GM19455 (cell line): ENCODE measurements around the gene RAB1A.
"Not testable (repeated sequence)": the region's sequence is repeated elsewhere in the genome, so short reads cannot be mapped to it uniquely, and the experiment has no call there.

Experiments used
- ATAC-seq: cut with Tn5 transposase; IDR thresholded peaks from one replicate; pipeline ENCODE4 v1.9.1; 2021; ENCODE audit not compliant: unreplicated experiment

Gene RAB1A

DNA sequence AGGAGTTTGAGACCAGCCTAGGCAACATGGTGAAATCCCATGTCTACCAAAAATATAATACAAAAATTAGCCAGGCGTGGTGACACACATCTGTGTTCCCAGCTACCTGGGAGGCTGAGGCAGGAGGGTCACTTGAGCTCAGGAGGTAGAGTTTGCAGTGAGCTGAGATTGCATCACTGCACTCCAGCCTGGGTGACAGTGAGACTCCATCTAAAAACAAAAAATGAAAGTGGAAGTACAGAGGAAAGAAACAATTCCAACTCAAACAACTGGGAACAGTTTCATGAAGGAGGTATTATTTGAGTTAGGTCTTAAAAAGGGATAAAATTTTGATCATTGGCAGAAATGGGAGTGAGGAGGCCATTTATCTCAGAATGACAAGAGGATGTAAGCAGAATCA, 6.3 kb upstream of the RAB1A start:
- no peak for ATAC-seq

DNA sequence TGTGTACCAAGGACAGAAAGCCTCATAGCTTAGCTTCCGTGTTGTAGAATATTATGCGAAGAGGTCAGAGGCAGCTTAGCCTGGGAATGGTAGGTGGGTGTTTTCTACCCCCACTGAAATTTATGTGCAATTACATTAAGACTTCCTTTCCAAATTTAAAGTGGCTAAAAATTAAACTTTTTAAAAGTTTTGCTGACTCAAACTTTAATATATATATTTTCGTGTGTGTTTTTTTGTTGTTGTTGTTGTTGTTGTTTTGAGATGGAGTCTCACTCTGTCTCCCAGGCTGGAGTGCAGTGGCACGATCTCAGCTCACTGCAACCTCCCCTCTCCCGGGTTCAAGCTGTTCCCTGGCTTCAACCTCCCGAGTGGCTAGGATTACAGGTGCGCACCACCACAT, 4.3 kb upstream of the RAB1A start:
- no peak for ATAC-seq

DNA sequence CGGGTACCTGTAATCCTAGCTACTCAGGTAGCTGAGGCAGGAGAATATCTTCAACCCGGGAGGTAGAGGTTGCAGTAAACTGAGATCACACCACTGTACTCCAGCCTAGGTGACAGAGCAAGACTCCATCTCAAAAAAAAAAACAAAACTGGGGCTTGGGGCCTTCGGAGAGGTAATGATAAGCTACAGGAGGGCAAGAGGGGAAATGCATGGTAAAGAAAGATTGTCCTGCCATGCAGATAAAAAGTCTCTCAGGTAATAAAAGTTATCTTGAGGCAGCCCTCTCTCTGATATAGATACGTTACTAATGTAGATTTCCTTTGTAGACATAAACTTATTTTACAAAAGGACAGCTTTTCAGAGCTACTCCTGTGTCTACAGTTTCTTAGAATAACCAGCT, 3.7 kb upstream of the RAB1A start:
- no peak for ATAC-seq

DNA sequence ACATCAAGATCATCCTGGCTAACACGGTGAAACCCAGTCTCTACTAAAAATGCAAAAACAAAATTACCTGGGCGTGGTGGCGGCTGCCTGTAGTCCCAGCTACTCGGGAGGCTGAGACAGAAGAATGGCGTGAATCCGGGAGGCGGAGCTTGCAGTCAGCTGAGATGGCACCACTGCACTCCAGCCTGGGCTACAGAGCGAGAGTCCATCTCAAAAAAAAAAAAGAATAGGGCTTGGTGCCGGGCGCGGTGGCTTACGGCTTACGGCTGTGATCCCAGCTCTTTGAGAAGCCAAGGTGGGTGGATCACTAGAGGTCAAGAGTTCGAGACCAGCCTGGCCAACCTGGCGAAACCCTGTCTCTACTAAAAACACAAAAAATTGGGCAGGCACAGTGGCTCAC, 3.0 kb upstream of the RAB1A start:
- not testable (repeated sequence) for ATAC-seq

DNA sequence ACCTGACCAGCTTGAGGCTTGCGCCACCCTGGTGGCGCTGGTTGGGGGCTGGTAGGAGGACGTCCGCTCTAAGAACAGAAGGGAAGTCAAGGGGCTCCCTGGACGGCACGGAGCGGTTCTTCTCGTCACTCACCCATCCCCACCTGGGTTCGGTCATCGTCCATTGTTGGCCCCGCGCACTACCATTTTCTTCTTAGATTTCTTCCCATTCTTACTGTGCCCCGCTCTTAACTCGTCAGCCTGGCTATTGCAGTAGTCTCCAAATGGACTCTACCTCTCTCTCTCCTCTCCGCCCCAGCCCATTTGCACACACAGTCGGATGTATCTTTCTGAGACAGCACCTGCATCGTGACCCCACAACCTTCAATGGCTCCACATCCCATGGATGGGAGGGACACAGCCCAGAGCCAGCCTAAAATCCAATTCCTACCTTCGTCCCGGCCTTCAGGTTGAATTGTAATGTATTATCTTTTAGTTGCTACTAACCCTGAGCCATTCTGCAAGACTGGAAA, 814 bp upstream of the RAB1A start:
- ATAC-seq, result peak; percentile 30

DNA sequence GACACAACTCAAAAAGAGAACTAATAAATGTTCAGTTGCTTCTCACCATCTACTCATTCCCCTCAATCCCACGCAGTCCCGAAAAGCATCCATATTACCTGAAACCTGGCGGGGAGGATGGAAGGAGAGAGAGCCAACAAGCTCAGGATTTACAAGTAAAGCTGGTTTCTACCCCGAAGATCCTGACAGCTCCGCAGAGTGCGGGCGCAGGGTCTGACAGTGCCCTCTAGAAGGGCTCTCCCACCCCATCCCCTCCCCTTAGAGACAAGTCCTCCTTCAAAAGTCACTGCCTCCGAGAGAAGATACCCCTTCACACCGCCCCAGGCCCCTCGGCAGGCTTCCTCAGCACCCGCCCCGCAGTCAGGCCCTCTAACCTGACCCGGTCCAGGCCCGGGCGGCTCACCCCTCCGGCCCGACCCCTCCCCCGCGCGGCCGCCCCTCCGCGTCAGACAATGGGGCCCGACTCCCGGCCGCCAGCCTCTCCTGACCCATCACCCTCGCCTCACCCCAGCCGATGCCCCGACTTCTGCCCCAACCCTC, 550 bp downstream of the RAB1A start:
- ATAC-seq, result peak; percentile 7

DNA sequence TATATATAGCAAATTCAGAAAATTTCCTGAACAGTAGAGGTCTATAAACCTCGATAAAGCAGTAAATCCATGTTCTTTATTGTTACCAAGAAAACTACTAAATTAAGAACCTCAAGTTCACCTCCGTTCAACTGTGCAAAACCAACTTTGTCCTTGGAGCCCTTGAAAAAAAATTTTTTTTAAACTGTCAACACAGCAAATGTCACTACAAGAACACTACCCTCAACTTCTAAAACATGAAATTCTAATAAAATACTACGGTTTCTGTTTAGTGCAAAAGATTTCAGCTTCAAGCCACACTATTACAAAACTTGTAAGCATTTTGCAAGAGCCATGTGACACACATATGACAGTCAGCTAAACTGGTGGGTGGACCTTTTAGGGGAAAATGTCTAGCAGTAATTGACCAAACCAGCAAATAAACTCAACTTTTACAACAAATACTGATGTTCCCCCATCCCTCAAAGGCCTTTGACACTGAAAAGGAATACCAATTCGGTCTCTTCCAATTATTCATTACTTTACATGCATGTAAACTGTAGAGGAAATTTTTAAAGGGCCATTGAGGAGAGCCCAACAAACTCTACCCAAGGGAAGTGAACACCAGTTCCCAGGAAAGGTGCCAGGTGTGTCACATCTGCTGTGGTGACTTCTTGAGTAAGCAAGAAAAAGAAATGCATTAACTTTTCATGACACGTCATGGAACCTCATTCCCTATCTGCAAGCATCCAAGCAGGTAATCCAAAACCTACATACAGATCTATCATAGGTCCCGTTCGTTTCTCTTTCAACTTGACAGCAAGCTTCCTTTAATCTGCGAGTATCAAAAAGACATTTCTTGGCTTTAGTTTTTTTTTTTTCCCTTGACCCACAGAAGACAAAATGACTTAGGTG, 1.4 kb downstream of the RAB1A start:
- no peak for ATAC-seq

DNA sequence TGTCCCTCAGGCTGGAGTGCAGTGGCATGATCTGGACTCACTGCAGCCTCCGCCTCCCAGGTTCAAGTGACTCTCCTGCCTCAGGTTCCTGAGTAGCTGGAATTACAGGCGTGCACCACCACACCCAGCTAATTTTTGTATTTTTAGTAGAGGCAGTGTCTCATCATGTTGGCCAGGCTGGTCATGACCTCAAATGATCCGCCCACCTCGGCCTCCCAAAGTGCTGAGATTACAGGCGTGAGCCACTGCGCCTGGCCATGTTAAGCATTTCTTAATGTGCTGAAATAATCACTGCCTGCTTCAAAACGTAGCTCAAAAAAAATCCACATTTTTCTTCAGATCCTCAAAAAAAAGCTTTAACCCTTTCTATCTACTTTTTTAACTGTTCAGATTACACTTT, 4.4 kb downstream of the RAB1A start:
- ATAC-seq, result not testable (repeated sequence)

DNA sequence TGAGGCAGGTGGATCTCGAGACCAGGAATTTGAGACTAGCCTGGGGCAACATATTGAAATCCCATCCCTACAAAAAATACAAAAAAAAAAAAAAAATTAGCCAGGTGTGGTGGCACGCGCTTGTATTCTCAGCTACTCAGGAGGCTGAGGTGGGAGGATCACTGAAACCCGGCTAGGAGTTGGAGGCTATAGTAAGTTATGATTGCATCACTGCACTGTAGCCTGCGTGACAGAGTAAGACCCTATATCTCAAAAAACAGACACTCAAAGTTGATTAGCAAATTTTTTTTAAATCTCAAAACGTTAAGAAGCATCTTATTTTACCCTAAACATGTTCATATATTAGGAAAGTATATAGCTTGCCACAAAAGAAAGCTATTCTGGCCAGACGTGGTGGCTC, 7.6 kb downstream of the RAB1A start:
- no peak for ATAC-seq

DNA sequence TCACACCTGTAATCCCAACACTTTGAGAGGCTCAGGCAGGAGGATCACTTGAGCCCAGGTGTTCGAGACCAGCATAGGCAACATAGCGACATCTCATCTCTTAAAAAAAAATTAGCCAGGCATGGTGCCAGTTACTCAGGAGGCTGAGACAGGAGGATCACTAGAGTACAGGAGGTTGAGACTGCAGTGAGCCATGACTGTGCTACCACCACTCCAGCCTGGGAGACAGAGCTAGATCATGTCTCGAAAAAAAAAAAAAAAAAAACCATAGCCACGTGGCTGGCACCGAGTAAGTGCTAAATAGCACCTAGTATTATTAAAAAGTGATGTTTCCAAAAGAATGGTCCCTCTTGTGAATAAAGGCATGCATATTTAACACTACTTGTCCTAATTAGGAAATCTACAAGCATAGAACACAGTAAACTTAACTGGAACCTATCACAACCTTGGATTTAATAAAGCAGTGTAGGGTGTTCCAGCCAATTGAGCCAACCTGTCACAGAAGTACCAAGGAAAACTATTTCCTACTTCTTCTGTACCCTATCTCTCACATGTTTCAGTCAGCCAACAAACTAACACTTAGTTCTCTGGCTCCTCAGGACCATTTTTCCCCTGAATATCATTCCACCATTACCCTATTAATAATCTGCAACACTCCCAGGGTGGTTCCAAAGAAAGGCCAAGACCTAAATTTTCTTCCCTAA, 8.8 kb downstream of the RAB1A start:
- no peak for ATAC-seq

DNA sequence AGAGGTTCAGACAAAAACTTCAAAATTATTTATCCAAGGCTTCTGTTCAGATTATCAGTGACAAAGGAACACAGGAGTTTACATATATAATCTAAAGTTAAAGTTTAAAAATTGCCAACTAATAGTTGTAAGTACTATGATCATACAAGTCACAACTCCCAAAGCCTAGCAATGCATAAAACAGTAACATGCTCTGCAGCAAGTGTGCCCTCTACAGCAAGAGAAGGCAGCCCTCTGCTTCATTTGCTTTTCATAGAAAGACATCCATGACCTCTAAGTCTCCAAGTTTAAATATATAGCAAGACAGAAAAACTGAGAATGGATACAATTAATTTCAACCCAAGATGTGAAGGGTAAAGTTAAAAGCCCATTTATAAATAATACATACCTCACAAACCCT, 13.3 kb downstream of the RAB1A start:
- no peak for ATAC-seq

DNA sequence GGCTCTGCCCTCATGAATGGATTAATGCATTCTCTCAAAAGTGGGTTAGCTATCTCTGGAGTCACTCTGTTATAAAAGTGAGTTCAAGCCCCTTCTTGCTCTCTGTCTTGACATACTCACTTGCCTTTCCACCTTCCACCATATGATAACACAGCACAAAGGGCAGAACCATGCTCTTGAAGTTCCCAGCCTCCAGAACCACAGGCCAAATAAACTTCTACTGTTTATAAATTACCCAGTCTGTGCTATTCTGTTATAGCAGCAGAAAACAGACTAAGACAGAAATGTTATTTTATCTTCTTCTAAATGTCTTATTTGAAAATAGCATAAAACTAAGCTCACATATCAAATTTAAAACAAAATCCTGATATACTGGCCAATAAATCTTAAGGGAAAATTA, 15.0 kb downstream of the RAB1A start:
- no peak for ATAC-seq

DNA sequence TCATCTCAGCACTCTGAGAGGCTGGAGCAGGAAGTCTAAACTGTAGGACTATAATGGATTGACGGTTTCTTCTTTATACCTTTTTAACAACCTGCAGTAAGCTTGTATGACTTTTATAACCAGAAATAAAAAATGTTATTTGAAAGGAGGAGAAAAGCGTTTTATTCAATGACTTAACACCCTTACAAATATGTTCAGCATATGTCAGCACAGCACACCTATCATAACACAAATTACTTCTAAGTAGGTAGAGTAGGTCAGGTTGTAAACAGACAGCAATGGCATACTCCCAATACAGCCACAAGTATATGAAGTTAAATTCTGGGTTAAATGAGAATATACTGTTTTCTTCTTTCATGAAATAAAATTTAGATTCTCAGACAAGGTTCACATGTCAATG, 16.1 kb downstream of the RAB1A start:
- ATAC-seq, result no peak

DNA sequence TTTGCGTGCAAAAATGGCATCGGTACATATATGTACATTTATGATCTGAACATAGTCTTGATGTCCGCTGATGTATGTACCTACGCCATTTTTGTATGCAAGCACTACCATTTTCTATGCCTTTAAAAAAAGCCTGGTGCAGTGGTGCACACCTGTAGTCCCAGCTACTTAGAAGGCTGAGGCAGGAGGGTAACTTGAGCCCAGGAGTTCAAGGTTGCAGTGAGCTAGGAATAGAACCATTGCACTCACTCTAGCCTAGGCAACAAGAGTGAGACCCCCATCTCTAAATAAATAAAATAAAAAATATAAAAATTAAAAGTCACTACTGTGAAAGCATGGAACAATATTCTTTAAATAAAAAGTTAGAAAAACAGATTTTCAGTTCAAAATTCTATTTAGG, 16.7 kb downstream of the RAB1A start:
- ATAC-seq, result no peak

DNA sequence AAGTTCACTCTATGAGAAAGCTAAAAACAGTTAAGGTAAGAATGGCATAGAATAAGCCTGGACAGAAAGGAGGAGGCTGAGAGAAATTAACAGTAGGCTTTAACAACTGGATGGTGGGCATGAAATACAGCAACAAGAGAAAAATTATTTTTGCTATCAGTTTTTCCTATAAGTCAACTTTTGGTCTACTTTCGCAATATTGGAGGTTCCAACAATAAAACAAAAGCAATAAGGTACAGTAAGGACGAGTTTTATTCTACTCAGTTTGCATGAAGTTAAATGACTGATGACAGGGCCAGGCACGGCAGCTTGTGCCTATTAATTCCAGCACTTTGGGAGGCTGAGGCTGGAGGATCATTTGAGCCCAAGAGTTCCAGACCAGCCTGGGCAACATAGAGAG, 17.3 kb downstream of the RAB1A start:
- no peak for ATAC-seq

DNA sequence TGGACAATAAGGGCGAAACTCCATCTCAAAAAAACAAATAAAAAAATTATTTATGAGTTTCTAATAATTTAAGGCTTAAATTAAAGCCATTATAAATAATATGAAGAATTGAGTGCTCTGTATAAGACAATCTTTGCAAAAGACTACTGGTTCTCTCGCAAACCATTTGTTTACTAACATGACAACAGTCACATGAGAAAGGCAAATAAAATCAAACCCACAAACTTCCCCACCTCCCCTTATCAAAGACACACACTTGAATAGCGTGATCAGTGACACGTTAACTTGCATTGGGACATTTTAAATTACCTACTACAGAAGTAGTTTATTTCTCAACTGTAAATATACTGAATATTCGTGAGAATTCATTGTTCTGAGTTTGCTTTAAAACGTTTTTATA, 21.1 kb downstream of the RAB1A start:
- no peak for ATAC-seq

DNA sequence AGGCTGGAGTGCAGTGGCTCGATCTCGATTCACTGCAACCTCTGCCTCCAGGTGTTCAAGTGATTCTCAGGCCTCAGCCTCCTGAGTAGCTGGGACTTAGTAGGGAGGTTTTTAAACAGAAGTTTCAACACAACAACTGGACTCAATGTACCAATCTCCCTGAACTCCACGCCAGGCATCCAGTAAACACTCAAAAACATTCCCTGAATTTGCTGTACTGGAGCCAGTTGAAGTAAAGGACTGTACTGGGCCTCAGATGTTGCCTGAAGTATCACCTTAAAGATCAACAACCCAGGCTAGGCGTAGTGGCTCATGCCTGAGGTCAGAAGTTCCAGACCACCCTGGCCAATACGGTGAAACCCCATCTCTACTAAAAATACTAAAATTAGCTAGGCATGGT, 22.4 kb downstream of the RAB1A start:
- ATAC-seq, result no peak

DNA sequence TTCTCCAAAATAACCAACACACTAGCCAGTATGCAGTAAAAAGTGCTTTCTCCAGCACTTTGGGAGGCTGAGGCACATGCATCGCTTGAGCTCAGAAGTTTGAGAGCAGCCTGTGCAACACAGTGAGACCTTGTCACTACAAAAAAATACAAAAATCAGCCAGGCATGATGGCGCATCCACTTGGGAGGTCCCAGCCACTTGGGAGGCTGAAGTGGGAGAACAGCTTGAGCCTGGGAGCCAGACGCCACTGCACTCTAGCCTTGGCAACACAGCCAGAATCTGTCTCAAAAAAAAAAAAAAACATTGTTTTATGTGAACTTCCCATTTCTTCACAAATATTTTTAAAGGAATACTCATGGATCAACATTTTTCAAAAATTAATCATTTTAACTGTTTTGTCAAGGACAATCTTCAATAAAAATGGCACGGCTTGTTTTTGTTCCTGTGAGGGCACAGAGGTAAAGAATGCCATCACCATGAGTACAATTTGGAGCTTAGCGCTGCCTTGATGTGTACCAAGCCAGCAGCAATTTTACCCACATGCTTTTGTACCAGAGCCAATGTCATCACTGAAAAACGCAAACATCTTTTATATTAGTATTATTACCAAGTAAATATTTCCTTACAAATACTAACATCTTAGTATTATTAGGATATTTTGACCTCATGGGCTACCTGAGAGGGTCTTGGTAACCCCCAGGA, 26.7 kb downstream of the RAB1A start:
- ATAC-seq, result no peak

DNA sequence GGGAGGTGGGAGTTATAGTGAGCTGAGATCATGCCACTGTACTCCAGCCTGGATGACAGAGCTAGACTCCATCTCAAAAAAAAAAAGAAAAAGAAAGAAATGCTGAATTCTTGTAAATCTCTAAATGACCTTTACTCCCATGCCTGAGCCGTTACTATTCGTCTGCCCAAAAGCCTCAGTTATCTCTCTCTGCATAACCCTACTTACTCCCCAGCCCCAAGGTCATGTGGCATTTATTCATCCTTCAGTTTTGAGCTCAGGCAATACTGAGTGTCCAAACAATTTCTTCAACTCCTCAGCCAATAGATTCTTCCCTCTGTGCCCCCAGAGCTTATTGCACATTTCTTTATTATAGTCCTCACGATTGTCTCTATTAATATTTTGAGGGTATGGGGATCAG, 28.8 kb downstream of the RAB1A start:
- no peak for ATAC-seq

DNA sequence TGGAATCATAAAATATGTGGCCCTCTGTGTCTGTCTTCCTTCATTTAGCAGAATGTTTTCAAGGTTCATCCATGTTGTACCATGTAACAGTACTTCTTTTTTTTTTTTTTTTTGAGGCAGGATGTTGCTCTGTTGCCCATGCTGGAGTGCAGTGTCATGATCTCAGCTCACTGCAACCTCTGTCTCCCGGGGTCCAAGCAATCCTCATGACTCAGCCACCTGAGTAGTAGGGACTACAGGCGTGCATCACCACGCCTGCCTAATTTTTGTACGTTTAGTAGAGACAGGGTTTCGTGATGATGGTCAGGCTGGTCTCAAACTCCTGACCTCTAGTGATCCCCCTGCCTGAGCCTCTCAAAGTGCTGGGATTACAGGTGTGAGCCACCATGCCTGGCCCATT, 31.2 kb downstream of the RAB1A start:
- no peak for ATAC-seq

DNA sequence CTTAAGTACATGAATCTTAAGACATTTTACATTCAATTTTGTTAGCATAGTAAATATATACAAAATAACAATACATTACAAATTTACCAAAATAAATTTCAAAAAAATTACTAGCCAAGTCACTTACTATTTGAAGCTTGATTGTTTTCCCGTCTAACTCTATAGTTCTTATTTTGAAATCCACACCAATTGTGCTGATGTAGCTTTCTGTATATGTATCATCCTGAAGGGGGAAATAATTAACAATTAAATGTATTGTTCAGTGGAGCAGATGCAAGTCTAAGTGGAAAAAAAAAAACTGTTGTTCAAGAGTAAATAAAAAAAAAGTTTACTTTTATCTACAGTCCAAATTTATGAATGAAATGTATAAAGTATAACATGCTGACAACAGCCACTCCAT, 32.1 kb downstream of the RAB1A start:
- no peak for ATAC-seq
